ENCODE data around the gene KLHL6.
"Not testable (repeated sequence)": the region's sequence is repeated elsewhere in the genome, so short reads cannot be mapped to it uniquely, and the experiment has no call there.

KLHL6 gene

GRCh38 chr3:183487016-183487415, 68.5 kb downstream of the KLHL6 start:
- DNase-seq (ENCODE audit: low read depth in 2 of 2), result no peak

- no peak for DNase-seq (ENCODE audit: low read depth in 2 of 2)
These were observed 69.0 kb downstream of the KLHL6 start for GRCh38 chr3:183486472-183486871.

DNA sequence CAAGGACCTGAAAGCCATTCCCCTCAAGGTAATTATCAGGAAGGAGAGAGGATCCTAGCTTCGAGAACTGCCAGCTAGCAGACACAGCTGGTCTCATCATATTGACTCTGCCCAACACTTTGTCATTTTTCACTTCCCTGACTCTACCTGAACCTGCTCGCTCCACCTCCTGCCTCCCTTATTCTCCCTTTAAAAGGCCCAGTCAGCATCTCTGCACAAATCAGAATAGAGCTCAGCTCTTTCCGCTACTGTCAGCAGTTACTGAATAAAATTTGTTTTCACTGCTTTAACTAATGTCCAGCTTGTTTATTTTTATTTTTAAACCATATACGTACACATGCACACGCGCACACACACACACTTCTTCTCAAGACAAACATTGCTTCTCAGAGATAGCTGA, 69.9 kb downstream of the KLHL6 start:
- DNase-seq (ENCODE audit: low read depth in 2 of 2), result no peak

- no peak for DNase-seq (ENCODE audit: low read depth in 2 of 2)
These were observed 70.4 kb downstream of the KLHL6 start for GRCh38 chr3:183485093-183485492.

GRCh38 chr3:183484431-183485075, 71.0 kb downstream of the KLHL6 start:
- no peak for DNase-seq (ENCODE audit: low read depth in 2 of 2)

- no peak for DNase-seq (ENCODE audit: low read depth in 2 of 2)
These were observed 73.9 kb downstream of the KLHL6 start for GRCh38 chr3:183481582-183481981.

GRCh38 chr3:183478501-183478900, 77.0 kb downstream of the KLHL6 start:
- no peak for DNase-seq (ENCODE audit: low read depth in 2 of 2)

GRCh38 chr3:183477801-183478456, 77.6 kb downstream of the KLHL6 start:
- DNase-seq (ENCODE audit: low read depth in 2 of 2), result no peak

- not testable (repeated sequence) for DNase-seq (ENCODE audit: low read depth in 2 of 2)
These were observed 79.7 kb downstream of the KLHL6 start for GRCh38 chr3:183475764-183476162.

DNA sequence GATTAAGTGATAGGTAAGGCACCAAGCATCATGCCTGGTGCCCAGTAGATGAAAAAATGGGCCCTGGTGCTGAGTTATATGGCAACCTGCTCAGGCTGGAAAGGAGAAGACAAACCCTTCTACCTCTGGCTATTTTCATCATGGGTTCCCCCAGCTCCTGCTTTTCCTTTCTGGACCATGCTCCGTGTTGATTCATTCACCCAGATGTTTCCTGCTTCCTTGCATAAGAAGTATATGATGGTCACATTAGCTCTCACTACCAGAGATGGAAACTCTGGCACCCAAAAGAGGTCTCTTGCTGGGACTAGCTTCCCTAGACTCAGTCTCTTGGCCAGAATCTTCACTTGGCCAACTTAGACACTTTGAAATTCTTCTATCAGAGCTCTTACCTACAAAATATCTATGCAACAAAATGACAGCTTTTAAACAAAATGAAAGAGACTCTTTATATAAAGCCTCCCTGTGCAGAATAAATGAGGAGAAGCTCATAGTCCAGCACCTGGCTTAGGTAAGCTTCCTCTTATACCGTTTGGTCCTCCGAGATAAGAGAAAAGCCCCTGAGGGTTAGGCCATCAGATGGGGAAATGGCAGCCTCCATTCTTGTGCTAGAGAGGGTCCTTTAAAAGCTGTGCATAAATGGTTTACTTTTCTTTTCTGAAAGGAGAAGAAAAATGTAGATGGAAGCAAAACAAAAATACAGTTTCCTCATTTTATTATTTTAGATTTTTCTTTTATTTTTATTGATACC, 80.3 kb downstream of the KLHL6 start:
- DNase-seq (ENCODE audit: low read depth in 2 of 2), result no peak

DNA sequence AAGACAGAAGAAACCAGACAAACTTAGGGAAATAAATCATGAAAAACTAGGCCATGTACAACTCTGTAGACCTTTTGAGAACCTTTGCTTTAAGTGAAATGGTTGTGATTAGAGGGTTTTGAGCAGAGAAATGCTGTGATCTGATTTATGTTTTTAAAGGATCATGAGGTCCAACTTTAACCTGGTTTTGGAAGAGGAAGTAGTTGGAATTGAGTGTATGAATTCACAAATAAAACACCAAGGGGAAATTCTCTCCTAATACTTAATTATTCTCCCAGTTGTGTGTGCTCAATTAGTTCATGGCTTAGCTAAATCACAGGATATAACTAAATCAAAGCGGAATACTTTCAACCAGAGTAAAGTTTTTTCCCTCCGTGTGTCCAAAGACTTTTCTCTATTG, 81.5 kb downstream of the KLHL6 start:
- no peak for DNase-seq (ENCODE audit: low read depth in 2 of 2)

GRCh38 chr3:183472155-183472554, 83.4 kb downstream of the KLHL6 start:
- no peak for DNase-seq (ENCODE audit: low read depth in 2 of 2)

DNA sequence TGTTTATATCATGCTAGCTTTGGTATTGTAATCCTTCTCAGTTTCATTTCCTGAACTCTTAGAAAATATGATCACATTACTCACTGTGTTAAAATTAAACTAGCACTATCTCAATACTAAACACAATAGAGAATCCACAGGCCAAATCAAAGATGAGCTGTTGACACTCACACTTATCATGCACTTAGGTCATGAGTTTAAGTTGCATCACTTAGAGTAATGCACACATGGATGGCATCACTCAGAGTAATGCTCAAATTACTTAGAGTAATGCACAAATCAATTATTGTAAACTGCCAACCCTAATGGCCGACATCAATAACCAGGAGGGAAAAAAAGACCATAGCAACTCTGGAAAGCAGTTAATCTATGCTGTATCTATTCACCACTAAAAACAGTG, 87.1 kb downstream of the KLHL6 start:
- no peak for DNase-seq (ENCODE audit: low read depth in 2 of 2)

GRCh38 chr3:183466575-183466974, 88.9 kb downstream of the KLHL6 start:
- no peak for DNase-seq (ENCODE audit: low read depth in 2 of 2)

- DNase-seq (ENCODE audit: low read depth in 2 of 2), result not testable (repeated sequence)
These were observed 89.8 kb downstream of the KLHL6 start for GRCh38 chr3:183465710-183466109.

- DNase-seq (ENCODE audit: low read depth in 2 of 2), result no peak
These were observed 91.0 kb downstream of the KLHL6 start for GRCh38 chr3:183464480-183464879.

DNA sequence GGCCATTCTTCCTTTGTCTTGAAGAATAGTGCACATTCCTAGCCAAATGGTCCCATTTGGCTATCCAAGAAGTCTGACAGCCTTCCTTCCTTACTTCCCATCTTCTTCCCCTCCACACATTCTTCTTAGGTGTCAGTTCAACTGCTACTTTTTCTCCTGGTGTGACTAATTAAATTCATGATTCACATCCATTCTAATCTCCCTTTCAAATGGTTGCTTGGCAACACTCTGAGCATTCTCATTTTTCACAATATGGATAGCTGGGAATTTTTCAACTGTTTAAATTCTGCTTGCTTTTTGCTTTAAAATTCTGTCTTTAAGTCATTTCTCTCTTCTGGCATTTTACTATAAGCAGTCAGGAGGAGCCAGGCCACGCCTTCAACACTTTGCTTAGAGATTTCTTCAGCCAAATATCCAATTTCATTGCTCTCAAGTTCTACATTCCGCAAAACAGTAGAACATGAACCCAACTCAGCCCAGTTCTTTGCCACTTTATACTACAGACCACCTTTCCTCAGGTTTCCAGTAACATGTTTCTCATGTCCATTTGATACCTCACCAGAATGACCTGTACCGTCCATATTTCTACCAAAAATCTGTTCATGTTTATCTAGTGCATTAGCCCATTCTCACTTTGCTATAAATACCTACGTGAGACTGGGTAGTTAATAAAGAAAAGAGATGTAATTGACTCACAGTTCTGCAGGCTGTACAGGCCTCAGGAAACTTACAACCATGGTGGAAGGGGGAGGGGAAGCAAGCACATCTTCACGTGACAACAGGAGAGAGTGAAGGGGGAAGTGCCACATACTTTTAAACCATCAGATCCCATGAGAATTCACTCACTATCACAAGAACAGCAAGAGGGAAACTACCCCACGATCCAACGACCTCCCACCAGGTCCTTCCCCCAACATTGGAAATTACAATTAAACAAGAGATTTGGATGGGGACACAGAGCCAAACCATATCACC, 95.1 kb downstream of the KLHL6 start:
- DNase-seq (ENCODE audit: low read depth in 2 of 2), result no peak

DNA sequence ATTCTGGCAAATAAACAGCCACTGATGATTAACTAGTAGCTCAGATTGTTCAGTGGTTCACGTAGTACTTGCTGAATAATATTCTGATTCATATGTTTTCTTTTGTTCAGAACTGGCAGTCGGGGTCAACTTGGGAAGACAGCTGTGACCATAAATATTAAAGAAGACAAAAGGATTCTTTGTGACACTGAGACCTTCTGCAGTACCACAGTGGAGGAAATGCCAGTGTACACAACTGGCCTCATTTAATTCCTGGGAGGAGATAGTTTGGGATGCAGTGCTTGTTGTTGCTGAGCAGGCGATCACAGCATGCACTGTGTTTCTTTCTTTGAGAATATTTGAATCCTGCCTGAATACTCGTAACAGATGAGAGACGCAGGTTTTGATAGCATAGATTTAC, 100.4 kb downstream of the KLHL6 start:
- DNase-seq (ENCODE audit: low read depth in 2 of 2), result no peak

GRCh38 chr3:183454064-183454463, 101.4 kb downstream of the KLHL6 start:
- no peak for DNase-seq (ENCODE audit: low read depth in 2 of 2)

DNA sequence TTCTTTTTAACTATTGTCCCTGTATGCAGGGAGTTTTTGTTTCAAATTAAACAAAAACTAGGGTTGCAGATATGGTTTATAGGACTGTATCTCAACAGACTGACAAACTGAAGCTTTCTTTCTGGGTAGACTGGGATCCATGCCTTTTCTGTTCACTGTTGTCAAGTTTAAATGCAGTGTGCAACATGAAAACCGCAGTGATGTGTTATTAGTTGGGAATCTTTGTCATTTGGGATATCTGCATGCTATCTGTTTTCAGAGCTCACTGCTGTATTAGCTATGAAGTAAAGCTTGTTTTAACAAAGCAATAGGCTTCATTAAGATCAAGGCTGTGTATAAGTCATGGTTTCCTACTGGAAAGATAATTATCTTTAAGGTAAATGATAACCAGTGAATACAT, 105.7 kb downstream of the KLHL6 start:
- DNase-seq (ENCODE audit: low read depth in 2 of 2), result no peak

- no peak for DNase-seq (ENCODE audit: low read depth in 2 of 2)
These were observed 106.1 kb downstream of the KLHL6 start for GRCh38 chr3:183449391-183449790.

All from stimulated activated CD4-positive, alpha-beta T cell treated with anti-CD3 and anti-CD28 coated beads, Interleukin-1b, Interleukin-23, amount 100 ng/mL, for 1 hour (primary cell).